AG09309 (cell line): ENCODE measurements around the gene ELF1.
"Not testable (repeated sequence)": the region's sequence is repeated elsewhere in the genome, so short reads cannot be mapped to it uniquely, and the experiment has no call there.

Experiments used
- DNase-seq: peaks from one replicate; pipeline ENCODE4 v3.0.0-alpha.2; 2010; ENCODE audit warnings: low read depth
- H3K4me3 ChIP-seq: 2 replicates; pipeline ENCODE4 v1.5.1; 2011; ENCODE audit warnings: mild to moderate bottlenecking, low read depth, low read length, moderate library complexity; ENCODE audit not compliant: control insufficient read depth
- TF ChIP-seq, protein P1 (sequence below): IDR thresholded peaks from 2 replicates; pipeline ENCODE4 v1.5.1; 2011; ENCODE audit warnings: mild to moderate bottlenecking, low read depth, low read length, inconsistent platforms; ENCODE audit not compliant: insufficient read depth, control insufficient read depth; ENCODE audit errors: missing control alignments

ELF1 gene

DNA sequence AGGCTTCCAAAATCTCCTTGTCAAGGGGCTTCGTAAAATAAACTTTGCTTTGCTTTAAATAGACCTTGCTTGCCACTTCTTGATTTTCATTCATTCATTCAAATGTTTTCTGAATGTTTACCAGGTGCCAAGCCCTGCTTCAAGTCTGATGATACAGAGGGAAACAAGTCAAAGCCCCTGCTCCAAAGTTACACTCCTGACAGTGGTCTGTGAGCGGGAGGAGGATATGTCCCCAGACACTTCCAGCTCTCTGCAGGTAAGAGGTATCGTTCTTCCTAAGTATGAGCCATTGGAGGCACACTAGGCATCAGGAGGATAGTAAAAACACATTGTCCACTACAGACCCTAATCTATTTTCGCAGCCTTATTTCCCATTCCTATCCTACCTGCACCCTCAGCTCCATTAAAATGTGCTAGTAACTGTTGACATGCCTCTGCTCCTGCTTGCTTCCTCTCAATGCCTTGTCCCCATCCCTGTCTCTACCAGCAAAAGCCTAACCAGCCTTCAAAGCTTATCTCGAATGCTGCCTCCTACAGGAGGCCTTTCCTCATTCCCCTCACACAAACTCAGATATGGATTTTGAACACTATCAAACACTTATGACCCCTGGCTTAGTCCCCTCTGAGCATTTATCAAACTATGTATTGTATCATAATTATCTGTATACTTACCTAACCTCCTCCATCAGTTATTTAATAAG, 36.0 kb upstream of the ELF1 start:
- H3K4me3 ChIP-seq: no peak overlapping the region
- no peak for DNase-seq
- TF ChIP-seq, protein P1, sequence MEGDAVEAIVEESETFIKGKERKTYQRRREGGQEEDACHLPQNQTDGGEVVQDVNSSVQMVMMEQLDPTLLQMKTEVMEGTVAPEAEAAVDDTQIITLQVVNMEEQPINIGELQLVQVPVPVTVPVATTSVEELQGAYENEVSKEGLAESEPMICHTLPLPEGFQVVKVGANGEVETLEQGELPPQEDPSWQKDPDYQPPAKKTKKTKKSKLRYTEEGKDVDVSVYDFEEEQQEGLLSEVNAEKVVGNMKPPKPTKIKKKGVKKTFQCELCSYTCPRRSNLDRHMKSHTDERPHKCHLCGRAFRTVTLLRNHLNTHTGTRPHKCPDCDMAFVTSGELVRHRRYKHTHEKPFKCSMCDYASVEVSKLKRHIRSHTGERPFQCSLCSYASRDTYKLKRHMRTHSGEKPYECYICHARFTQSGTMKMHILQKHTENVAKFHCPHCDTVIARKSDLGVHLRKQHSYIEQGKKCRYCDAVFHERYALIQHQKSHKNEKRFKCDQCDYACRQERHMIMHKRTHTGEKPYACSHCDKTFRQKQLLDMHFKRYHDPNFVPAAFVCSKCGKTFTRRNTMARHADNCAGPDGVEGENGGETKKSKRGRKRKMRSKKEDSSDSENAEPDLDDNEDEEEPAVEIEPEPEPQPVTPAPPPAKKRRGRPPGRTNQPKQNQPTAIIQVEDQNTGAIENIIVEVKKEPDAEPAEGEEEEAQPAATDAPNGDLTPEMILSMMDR: peak; percentile 21

DNA sequence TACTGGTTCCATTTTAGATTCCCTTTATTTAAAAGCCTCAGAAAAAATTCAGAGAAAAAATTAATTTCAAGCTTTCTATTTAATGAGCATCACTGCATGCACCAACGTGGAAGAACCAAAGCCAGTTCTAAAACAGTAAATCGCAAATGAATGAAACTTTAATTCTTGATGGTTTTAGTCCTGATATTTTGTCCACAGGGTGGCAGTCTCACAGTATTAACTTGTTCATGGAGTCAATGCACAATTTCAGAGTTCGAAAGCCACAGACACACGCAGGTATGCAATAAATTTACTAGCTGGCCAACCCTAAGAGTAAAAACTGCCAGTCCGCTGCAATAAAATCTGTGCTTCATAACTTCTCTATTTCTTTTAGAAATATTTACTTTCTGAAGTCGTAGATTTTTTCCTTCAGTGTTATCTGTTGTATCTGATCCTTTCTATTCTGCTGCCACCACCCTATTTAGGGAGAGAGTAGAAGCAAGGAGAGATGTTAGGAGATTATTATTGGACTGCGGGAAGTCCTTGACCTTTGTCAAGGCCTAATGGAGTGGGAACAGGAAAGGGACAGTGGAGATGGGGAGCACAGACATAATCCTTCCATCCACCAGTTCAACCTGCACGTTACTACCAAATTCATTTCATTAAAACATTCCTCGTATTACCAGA, 35.2 kb upstream of the ELF1 start:
- TF ChIP-seq, protein P1: peak; percentile 47
- H3K4me3 ChIP-seq: no peak overlapping the region
- peak; percentile 67 for DNase-seq

DNA sequence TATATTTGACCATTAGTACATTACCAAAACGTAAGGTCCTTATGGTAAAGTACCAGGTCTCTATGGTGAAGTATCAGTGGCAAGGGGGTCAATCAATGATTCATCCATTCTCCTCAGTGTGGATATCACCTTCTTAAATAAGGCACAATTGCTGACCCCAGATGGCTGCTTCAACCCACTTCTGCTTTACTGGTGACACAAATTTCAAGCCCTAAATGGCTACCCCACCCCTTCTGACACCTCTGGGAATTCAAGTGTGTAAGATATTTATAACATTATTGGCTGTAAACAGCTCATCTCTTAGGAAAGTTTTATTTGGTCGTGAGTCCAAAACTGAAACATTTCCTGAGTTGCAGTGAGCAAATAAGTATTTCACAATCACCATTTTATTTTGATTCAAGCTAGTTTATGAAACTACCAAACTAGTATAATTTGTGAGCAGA, 34.3 kb upstream of the ELF1 start:
- TF ChIP-seq, protein P1: no peak
- H3K4me3 ChIP-seq: no peak overlapping the region

DNA sequence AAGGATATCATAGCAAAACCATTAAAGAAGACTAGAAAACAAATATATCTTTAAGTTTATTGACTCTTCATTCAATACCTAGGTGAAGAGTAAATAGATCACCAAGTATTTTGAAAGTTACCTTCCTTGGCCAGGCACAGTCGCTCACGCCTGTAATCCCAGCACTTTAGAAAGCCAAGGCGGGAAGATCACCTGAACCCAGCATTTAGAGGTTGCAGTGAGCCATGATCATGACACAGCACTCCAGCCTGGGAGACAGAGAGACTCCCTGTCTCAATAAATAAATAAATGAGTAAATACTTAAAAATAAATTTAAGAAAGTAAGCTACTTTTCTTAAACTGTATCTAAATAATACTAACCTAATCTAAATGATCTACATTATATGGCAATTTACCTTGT, 33.3 kb upstream of the ELF1 start:
- no peak for DNase-seq
- no peak overlapping the region for H3K4me3 ChIP-seq
- TF ChIP-seq, protein P1: no peak

More for the DNA sequence above, 34.3 kb upstream of the ELF1 start:
- peak; percentile 60 for DNase-seq

DNA sequence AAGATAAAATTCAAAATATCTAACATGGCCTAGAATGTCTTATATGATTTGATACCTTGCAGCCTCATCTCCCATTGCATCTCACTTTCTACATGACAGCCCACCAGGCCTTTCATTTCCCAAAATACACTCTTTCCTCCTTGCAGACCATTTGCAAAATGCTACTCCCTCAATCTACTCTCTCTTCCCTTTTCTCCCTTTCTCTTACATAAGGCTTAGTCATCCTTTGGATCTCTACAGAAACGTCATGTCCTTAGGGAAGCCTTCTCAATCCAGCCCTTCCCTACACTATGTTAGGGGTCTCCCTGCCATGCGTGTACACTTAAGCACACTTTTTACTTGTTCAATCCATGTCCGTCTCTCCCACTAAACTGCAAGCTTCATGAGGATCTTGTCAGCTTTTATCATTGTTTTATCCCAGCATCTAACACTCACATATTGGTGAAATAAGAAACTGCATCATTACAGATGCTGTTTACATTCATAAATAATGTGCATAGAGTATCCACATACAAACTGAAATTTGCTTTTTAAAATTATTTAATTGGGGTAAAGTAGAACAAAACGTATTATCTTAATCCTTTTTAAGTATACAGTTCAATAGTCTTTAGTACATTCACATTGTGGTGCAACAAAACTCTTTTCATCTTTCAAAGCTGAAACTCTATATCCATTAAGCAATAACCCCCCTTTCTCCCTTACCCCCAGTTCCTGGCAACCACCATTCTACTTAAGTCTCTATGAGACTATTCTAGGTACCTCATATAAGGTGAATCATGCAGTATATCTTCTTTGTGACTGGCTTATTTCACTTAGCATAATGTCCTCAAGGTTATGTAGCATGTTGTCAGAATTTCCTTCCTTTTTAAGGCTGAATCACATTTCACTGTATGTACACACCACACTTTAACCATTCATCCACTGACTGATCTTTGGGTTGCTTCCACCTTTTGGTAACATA, 30.6 kb upstream of the ELF1 start:
- no peak overlapping the region for H3K4me3 ChIP-seq
- DNase-seq: no peak
- TF ChIP-seq, protein P1: no peak

DNA sequence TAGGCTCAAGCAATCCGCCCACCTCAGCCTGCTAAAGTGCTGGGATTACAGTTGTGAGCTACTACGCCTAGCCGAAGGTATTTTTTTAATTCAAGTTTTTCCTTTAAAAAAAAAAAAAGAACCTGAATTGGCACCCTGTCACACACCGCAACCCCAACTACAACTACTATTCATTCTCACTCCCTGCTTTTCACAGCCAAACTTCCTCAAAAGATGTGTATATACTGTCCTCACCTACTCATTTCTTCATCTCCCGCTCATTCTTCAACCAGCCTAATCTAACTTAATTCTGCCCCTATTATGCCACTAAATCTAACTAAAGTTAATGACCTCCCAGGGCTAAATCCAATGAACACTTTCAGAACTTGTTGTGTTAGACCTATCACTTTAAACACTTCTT, 29.5 kb upstream of the ELF1 start:
- no peak overlapping the region for H3K4me3 ChIP-seq
- no peak for DNase-seq
- TF ChIP-seq, protein P1: no peak

DNA sequence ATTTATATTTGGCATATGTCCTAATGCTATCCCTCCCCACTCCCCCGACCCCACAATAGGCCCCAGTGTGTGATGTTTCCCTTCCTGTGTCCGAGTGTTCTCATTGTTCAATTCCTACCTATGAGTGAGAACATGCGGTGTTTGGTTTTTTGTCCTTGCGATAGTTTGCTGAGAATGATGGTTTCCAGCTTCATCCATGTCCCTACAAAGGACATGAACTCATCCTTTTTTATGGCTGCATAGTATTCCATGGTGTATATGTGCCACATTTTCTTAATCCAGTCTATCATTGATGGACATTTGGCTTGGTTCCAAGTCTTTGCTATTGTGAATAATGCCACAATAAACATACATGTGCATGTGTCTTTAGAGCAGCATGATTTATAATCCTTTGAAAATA, 23.3 kb upstream of the ELF1 start:
- not testable (repeated sequence) for H3K4me3 ChIP-seq, DNase-seq
